HCT116 (cell line): ENCODE results near the gene GPR83. TPM values are rescaled to one million over a fixed set of nuclear protein-coding genes. Genes with fewer than 3 reads are reported as not detected.

Experiments
- ATAC-seq: fragments of 200-7000 bp; cut with Tn5 transposase; 2 replicates; pipeline ENCODE4 v1.9.1; 2020; ENCODE audit warnings: mild to moderate bottlenecking, moderate library complexity
- BruUV-seq: library from RNA; stranded (reverse); fragments of 400-500 nt; replicated peaks from 2 replicates; lab custom pipeline; 2021; lab: Mats Ljungman, UMichigan
- CTCF ChIA-PET: fragments of 300-600 bp; sonication (Branson Sonifier 250); formaldehyde crosslinking; loops from one replicate; lab custom pipeline; 2021; ENCODE audit warnings: antibody characterized with exemption; lab: Charles Lee
- POLR2A ChIA-PET: fragments of 300-600, 350-600 bp; sonication (Branson Sonifier 250); formaldehyde crosslinking; loops from one replicate; lab custom pipeline; 2021; ENCODE audit warnings: antibody characterized with exemption; lab: Charles Lee
- RAD21 ChIA-PET, 2 experiments: fragments of 300-600 bp; sonication (Branson Sonifier 250); formaldehyde crosslinking; loops; one replicate each; lab custom pipeline; 2023; ENCODE audit warnings: low total read pairs in 2 of 2; ENCODE audit not compliant: uncharacterized antibody in 2 of 2, unreplicated experiment in 2 of 2, low non-redundant PET in 1 of 2; lab: Charles Lee
- DNase-seq: peaks from one replicate; pipeline ENCODE4 v3.0.0-alpha.2; 2010; ENCODE audit warnings: low read depth, low spot score
- H2AFZ ChIP-seq: fragments of 200-600 bp; shearing (Covaris generic), sonication (generic); 2 replicates; pipeline ENCODE4 v1.6.1; 2017; ENCODE audit warnings: low read depth, mixed run types, mixed read lengths, antibody characterized with exemption, low read length; ENCODE audit not compliant: poor library complexity, severe bottlenecking
- H3K27ac ChIP-seq: 2 replicates; pipeline ENCODE4 v1.5.1; 2012; ENCODE audit warnings: low read depth, low read length
- H3K27me3 ChIP-seq: fragments of 200-600 bp; sonication (generic); 2 replicates; pipeline ENCODE4 v1.6.1; 2016; ENCODE audit warnings: mixed run types, low read length, mixed read lengths; ENCODE audit not compliant: insufficient read depth
- H3K36me3 ChIP-seq, 2 experiments: fragments of 200-500 bp in 1 of 2; fragments of 200-600 bp in 1 of 2; sonication (Bioruptor generic) in 1 of 2; sonication (generic) in 1 of 2; 2 replicates each; pipeline versions ENCODE4 v1.5.1 to v1.6.1; 2014 to 2016; ENCODE audit warnings: low read length in 2 of 2, inconsistent platforms in 1 of 2, mixed read lengths in 1 of 2, mixed run types in 1 of 2; ENCODE audit not compliant: insufficient read depth in 2 of 2, control insufficient read depth in 1 of 2
- H3K4me1 ChIP-seq, 2 experiments: fragments of 200-600 bp in 1 of 2; sonication (generic) in 1 of 2; 2 replicates each; pipeline versions ENCODE4 v1.5.1 to v1.6.1; 2012 to 2017; ENCODE audit warnings: low read length in 2 of 2, inconsistent platforms in 1 of 2, mild to moderate bottlenecking in 1 of 2, mixed read lengths in 1 of 2, mixed run types in 1 of 2, moderate library complexity in 1 of 2; ENCODE audit not compliant: insufficient read depth in 2 of 2, control insufficient read depth in 1 of 2
- H3K4me2 ChIP-seq: fragments of 200-600 bp; sonication (generic); 2 replicates; pipeline ENCODE4 v1.6.1; 2017; ENCODE audit warnings: mixed run types, low read length, mixed read lengths
- H3K4me3 ChIP-seq, 2 experiments: fragments of 200-600 bp in 1 of 2; sonication (generic) in 1 of 2; replicated peaks in 1 of 2; 2 replicates each; pipeline ENCODE4 v1.5.1; 2011 to 2016; ENCODE audit warnings: low read length in 2 of 2, control low read depth in 1 of 2, low read depth in 1 of 2, mild to moderate bottlenecking in 1 of 2, mixed read lengths in 1 of 2, mixed run types in 1 of 2
- H3K79me2 ChIP-seq: fragments of 200-600 bp; sonication (generic); 2 replicates; pipeline ENCODE4 v1.6.1; 2017; ENCODE audit warnings: mild to moderate bottlenecking, mixed run types, low read length, moderate library complexity, mixed read lengths; ENCODE audit not compliant: insufficient read depth
- H3K9ac ChIP-seq: fragments of 200-600 bp; sonication (generic); 2 replicates; pipeline ENCODE4 v1.6.1; 2016; ENCODE audit warnings: low read length, mixed read lengths
- H3K9me2 ChIP-seq: fragments of 200-600 bp; sonication (generic), shearing (Covaris generic); 2 replicates; pipeline ENCODE4 v1.6.1; 2017; ENCODE audit warnings: mixed run types, mild to moderate bottlenecking, moderate library complexity; ENCODE audit not compliant: insufficient read depth
- H3K9me3 ChIP-seq, 2 experiments: fragments of 200-500 bp in 1 of 2; fragments of 200-600 bp in 1 of 2; sonication (Bioruptor generic) in 1 of 2; sonication (generic) in 1 of 2; 2 replicates each; pipeline ENCODE4 v1.6.1; 2014 to 2017; ENCODE audit warnings: low read length in 2 of 2, mixed read lengths in 2 of 2, inconsistent platforms in 1 of 2, low read depth in 1 of 2, mild to moderate bottlenecking in 1 of 2, mixed run types in 1 of 2, moderate library complexity in 1 of 2; ENCODE audit not compliant: control insufficient read depth in 1 of 2, insufficient read depth in 1 of 2
- H4K20me1 ChIP-seq: fragments of 200-600 bp; sonication (generic), shearing (Covaris generic); 2 replicates; pipeline ENCODE4 v1.6.1; 2017; ENCODE audit warnings: mixed run types, mild to moderate bottlenecking, moderate library complexity; ENCODE audit not compliant: insufficient read depth
- CBX3 ChIP-seq: IDR thresholded peaks from 2 replicates; pipeline ENCODE4 v1.6.1; 2012; ENCODE audit warnings: low read depth
- CEBPB ChIP-seq: IDR thresholded peaks from 2 replicates; pipeline ENCODE4 v1.6.1; 2012; ENCODE audit warnings: low read depth
- ELF1 ChIP-seq: IDR thresholded peaks from 2 replicates; pipeline ENCODE4 v1.6.1; 2012; ENCODE audit warnings: low read depth, borderline replicate concordance
- FOSL1 ChIP-seq: IDR thresholded peaks from 2 replicates; pipeline ENCODE4 v1.6.1; 2012; ENCODE audit warnings: low read depth
- JUND ChIP-seq: IDR thresholded peaks from 2 replicates; pipeline ENCODE4 v1.6.1; 2012
- POLR2AphosphoS5 ChIP-seq: IDR thresholded peaks from 2 replicates; pipeline ENCODE4 v1.6.1; 2011; ENCODE audit warnings: mild to moderate bottlenecking, low read depth, low read length, moderate library complexity
- TCF7L2 ChIP-seq: IDR thresholded peaks from 2 replicates; pipeline ENCODE4 v1.7.0; 2011; ENCODE audit warnings: borderline replicate concordance, inconsistent platforms; ENCODE audit not compliant: insufficient read depth, insufficient read length; ENCODE audit errors: extremely low read depth
- ZFX ChIP-seq: fragments of 450-650 bp; IDR thresholded peaks from 2 replicates; pipeline ENCODE4 v1.6.1; 2017
- intact Hi-C: fragments of 100-400 bp; cut with micrococcal nuclease; formaldehyde crosslinking; loops from 2 replicates; pipeline ENCODE4 v1.10.0; 2022
- total RNA-seq: library from RNA; stranded (reverse); gene quantifications from one replicate; pipeline ENCODE4 v1.2.1, GENCODE V29; 2021; ENCODE audit not compliant: unreplicated experiment

Gene GPR83
- total RNA-seq, 1 experiment from 2014 or later: 0.39 TPM

GRCh38 chr11:94342250-94342649, 59.0 kb downstream of the GPR83 start:
- DNase-seq: peak; percentile 36
- intact Hi-C loops: no loop called here
- RAD21 ChIA-PET: no interaction called here
- Histone ChIP-seq H3K79me2 (no peaks in the 10 kb centered on the region), H3K27ac (no peak overlapping the region), H2AFZ (no peak overlapping the region), H4K20me1 (no peaks in the 10 kb centered on the region), H3K9ac (no peak overlapping the region), H3K9me3 (no peaks in the 10 kb centered on the region), H3K4me1 (peaks cover 0 to 13% of the 10 kb centered on the region in 2 experiments; a peak in 2 of 4 replicates), H3K4me2 (peak overlapping the region; percentile 41), H3K4me3 (no peak overlapping the region), H3K27me3 (no peaks in the 10 kb centered on the region), H3K9me2 (no peaks in the 10 kb centered on the region), H3K36me3 (no peaks in the 10 kb centered on the region)
- BruUV-seq: no TSS peak
- TF ChIP-seq ELF1: no peak
- peak; percentile 61; the same call in 1 of the 2 replicates for TF ChIP-seq CBX3
- TF ChIP-seq FOSL1: peak; percentile 47
- 0 out of 2 replicates have a peak, but pooled peaks have one; percentile 29 for TF ChIP-seq CEBPB
- TF ChIP-seq JUND: peak; percentile 40
- POLR2A ChIA-PET: no interaction called here
- ATAC-seq: peak; percentile 66; the same call in 1 of the 2 replicates
- CTCF ChIA-PET: no interaction called here

DNA sequence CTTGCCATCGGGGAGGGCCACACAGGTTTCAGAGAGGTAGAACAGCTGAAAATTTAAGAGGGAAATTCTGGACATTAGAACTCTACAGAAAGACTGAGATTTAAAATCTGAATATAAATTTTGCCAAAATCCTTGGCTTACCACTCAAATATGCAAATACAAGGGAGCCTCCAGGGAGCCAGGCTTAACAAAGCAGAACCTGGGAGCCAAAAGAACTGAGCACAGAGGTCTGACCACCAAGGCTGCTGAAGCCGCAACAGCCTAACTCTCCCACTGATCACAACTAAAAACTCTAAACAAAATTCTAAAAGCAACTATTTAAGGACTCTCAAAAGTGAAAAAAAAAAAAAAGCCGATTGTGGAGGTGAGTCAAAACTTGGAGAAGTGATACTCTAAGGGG, 62.6 kb downstream of the GPR83 start:
- DNase-seq (no peak), ATAC-seq (no peak)
- Histone ChIP-seq H3K9me3 (no peaks in the 10 kb centered on the region), H3K4me1 (peaks cover 0 to 13% of the 10 kb centered on the region in 2 experiments; a peak in 2 of 4 replicates), H3K9me2 (no peaks in the 10 kb centered on the region), H3K27me3 (no peaks in the 10 kb centered on the region), H3K79me2 (no peaks in the 10 kb centered on the region), H3K4me2 (no peak overlapping the region), H3K27ac (no peak overlapping the region), H3K4me3 (no peak overlapping the region), H2AFZ (no peak overlapping the region), H3K9ac (no peak overlapping the region), H3K36me3 (no peaks in the 10 kb centered on the region), H4K20me1 (no peaks in the 10 kb centered on the region)
- no TSS peak for BruUV-seq
- CTCF ChIA-PET: no interaction called here
- no peak for TF ChIP-seq ZFX
- TF ChIP-seq POLR2AphosphoS5: no peak
- no peak for TF ChIP-seq TCF7L2
- no peak for TF ChIP-seq CEBPB
- no peak for TF ChIP-seq FOSL1
- POLR2A ChIA-PET: no interaction called here
- RAD21 ChIA-PET: no interaction called here
- intact Hi-C loops: no loop called here
